CD4-positive, alpha-beta T cell treated with Interleukin-2 at 100 ng/mL for 4 hours (primary cell): Measurements from ENCODE around the gene OPRL1.
A peak's percentile ranks its signal among the peaks of the same experiment; 100 is the strongest.

Experiments
- DNase-seq: peaks from one replicate; pipeline ENCODE4 v3.0.0-alpha.2; 2020; ENCODE audit warnings: low spot score

OPRL1 gene

DNA sequence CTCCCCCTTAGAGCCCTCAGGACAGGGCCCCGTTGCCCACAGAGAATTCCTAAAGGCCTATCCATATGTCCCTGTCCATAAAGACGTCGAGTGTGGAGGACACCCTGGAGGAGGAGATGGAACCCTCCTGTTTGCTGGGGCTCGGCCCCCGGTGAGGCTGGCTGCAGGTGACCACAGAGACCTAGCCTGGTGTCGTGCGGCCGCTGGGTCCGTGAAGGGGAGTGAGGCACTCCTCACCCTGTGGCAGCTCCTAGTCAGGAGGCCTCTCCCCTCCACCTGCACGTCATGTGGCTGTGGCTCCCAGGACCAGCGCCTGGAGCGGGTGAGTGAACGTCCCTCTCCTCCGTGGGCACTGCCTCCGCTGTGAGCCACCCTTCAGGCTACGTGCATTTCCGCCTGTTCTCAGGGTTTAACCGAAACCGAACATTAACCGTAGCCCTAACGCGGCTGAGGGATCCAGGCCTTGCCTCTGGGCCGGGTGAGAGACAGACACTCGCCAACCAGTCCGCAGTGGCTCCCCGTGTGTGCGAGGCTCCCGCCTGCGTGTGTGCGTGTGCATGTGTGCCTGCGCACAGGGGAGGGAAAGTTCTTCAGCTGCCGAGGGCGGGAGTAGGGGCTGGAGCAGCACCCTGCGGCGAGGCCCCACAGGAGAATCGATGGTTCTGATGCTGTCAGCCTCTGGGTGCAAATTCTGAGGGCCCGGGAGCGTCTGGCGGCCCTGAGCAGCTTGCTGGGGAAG, 22.8 kb upstream of the OPRL1 start:
- DNase-seq = no peak

- peak; percentile 79 for DNase-seq
Measured at GRCh38 chr20:64057628-64058498, 22.0 kb upstream of the OPRL1 start.

GRCh38 chr20:64058536-64058935, 21.3 kb upstream of the OPRL1 start:
- DNase-seq = no peak

DNA sequence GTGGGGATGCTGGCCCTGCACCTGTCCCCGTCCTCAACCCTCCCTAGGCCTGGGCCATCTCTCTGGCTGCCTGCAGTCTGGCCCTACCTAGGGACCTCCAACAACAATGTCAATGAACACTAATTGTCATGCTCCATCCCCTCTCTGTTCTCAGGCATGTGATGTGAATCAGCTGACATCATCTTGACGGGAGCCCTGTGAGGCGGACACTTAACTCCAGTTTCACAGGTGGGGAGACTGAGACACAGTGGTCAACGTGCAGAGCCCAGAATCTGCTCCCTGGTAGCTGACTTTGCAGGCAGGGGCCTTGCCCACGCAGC, 17.6 kb upstream of the OPRL1 start:
- DNase-seq = no peak

DNA sequence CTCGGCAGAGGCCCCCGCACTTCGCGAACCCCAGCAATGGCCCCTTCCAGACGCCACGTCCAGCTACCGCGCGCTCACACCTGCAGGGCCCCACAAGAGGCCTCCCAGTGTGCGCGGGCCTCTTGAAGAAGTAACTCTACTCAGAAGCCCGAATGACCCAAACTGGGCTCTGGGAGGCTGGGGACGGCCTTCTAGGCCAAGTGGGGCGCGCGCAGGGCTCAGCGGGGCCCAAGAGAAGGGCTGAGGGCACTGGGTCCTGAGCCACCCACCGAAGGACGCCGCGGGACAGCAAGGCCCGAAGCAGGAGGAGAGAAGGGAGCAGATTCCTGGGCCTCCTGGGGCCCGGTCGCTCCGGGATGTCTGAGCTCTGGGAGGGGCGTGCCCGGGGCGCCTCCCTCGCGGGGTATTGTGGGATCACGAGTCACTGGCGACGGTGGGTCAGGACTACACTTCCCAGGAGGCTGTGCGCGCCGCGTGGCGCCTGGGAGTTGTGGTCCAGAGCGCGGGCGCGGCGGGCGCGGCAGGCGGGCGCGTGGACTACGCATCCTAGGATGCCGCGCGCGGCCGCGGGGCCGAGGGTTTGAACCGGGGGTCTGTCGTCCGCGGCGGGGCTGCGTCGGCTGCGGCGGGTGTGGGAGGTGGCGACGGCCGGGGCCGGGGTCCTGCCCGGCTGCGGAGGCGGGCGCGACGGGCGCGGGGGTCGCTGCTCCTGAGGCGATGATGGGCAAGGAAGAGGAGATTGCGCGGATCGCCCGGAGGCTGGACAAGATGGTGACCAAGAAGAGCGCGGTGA, 17.1 kb upstream of the OPRL1 start, which contains the start of gene TCEA2:
Gene TCEA2, plus strand, starts transcription at position 603 of the 793 bp plus-strand sequence. Its CDS starts 115 bp downstream, at position 718.
- peak; percentile 94 for DNase-seq

- no peak for DNase-seq
Measured at GRCh38 chr20:64063389-64064144, 16.3 kb upstream of the OPRL1 start.

DNA sequence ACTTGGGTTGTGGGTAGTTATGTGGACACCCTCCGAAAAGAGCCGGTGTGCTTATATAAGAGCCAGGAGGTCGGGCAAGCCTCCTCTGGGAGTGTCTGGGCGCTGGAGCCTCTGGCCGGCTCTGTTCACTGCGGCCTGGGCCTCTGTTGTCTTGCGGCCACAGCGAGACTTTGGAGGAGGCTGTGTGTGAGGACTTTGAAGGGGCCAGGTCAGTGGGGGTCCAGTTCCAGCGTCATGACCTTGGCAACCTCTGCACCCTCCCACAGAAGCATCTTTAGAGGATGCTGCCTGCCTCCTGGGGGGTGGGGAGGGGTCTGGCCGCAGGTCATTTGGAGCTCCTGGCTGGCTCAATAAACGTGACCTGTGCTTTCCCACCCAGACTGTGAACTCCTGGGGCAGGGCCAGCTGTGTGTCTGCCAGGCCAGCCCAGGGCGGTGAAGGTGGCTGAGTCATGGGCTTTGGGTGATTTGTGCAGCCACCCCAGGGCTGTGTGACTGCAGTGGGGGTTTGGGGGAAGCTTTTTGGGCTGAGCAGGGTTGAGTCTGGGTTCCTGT, 15.7 kb upstream of the OPRL1 start:
- DNase-seq = no peak

DNA sequence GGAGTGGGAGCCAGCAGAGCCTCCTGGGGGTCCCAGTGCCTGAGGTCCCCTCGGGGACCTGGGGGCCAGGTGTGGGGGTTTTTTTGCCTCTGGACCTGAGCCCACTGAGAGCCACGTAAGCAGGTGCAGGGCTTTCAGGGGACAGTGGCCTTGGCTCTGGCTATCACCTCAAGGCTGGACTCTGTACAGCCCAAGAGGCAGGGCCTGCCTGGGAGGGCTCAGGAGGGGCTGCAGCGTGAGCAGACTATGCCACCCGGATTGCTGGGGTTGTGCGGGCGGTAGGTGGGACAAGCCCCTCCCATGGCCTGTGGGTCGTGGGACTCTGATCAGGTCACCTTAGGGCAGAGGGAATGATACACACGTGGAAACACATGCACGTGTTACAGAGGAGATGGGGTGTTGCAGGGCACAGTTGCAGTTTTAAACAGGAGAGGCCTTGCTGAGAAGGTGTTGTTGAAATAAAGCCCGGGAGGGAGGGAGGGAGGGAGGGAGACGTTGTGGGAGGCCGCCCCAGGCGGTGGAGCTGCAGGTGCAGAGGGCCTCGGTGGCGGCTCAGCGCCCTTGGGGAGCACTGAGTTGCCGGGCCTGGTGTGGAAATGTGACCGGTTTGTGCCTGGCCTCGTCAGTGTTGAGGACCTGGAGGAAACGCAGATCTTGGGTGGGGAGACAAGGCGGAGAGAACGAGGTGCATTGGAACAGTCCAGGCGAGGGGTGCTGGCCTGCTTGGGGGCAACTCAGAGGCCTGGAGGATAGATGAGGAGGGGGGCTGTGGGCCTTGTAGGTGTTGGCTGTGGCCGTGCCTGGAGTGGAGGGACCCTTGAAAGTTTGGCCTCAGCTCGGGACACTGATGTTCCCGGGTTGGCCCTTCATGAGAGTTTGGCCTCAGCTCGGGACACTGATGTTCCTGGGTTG, 14.6 kb upstream of the OPRL1 start:
- no peak for DNase-seq

DNA sequence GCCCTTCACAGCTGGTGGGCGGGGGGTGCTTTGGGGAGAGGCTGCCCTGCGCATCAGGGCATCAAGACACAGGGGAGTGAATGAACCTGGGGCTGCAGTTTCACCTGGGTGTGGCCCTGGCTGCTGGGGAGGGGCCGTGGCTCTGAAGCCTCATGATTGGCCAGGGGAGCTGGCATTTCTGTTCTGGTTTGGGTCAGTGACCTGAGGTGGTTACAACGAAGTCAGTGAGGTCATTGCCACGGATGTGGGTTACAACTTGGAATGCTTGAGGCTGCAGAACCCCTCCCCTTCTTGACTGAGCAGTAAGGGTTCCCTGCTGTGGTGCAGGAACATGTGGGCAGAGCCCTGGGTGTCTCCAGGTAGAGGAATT, 13.9 kb upstream of the OPRL1 start:
- peak; percentile 61 for DNase-seq

GRCh38 chr20:64067005-64067632, 12.8 kb upstream of the OPRL1 start:
- no peak for DNase-seq

- DNase-seq = no peak
Measured at GRCh38 chr20:64067733-64068307, 12.1 kb upstream of the OPRL1 start.

GRCh38 chr20:64068386-64069208, 11.3 kb upstream of the OPRL1 start:
- no peak for DNase-seq

GRCh38 chr20:64069209-64069613, 10.7 kb upstream of the OPRL1 start:
- no peak for DNase-seq

DNA sequence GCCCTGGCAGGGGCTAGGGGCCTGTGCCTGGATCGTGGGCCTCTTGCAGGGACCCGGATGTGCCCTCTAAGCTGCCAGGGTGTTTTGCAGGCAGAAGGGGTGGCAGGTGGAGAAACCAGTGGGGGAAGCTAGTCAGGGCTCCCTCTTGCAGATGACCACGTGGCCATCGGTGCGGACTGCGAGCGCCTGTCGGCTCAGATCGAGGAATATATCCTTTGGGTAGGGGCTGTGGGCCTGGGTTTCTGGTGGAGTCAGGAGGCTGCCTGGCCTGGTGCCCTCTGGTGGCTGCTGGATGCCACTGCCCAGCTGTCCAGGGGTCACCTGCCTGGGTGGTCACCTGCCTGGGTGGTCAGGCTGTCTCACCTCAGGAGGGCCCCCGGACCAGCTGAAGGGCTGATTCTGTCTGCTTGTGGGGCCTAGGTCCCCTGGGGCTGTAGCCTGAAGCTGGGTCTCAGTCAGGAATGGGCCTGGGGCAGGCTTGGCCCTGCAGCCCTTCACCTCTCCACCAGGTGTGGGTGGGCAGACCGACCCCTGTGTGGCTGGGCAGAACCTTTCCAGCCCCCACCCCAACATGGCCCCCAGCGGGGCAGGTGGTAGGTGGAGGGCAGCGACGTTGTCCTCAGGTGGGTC, 10.2 kb upstream of the OPRL1 start:
- DNase-seq = peak; percentile 19

DNA sequence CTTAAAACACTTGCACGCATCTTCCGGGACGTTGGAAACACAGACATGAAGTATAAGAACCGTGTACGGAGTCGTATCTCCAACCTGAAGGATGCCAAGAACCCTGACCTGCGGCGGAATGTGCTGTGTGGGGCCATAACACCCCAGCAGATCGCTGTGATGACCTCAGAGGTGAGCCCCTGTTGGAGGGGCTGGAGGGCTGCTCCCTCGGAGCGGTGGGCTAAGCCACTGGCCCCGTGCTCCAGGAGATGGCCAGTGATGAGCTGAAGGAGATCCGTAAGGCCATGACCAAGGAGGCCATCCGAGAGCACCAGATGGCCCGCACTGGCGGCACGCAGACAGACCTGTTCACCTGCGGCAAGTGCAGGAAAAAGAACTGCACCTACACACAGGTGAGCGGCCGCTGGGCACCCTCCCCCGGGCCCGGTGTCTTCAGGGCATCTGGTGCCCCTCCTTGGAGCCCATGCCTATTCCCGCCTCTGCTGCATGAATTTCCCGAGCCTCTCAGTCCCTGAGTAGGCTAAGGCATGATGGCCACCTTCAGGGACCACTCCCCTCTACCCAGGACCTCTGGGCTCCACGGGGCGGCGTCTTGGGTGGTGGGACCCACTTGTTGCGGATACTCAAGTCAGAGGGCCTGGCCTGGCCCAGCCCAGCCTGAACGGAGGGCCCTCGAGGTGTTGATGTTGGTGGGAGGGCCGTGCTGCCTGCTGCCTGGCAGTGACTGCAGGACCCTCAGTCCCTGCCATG, 9.5 kb upstream of the OPRL1 start:
- no peak for DNase-seq

DNA sequence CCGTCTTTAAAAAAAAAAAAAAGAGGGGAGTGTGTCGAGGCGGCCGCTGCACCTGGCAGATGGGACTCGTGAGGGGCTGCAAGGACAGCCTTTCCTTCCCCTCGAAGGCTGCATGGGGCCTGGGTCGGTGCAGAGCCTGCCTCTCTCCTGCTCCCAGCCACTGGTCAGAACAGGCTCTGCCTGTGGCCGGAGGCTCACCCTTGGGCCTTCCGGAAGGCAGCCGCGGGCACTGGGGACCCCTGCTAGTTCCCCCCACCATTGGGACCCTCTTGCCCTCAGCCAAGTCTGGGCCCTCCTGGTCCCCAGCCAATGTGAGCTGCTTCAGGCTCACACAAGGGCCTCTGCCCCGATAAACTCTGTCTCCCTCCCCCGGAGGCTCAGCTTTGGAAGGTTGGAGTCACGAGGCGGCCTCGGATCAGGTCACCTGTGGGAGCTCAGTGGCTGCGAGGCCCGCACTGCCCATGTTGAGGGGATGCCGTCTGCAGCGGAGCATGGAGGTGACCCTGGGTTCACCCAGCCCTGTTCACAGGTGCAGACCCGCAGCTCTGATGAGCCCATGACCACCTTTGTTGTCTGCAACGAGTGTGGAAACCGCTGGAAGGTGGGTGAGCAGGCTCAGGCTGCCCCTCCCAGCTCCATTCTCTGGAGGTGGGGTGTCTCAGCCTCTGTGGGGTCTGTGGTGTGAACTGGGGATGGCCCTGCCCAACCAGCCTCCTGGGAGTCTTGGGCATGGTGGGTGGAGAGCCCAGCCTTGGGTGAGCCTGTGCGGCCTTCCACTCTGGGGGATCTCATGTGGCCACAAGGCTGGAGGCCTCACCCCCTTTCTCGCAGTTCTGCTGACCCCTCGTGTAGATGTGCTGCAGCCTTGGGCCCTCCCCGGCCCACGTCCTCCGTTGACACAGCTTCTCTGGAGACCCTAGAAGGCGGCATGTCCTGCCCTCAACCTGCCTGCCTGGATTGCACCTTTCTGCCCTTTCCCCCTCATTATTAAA, 8.2 kb upstream of the OPRL1 start:
- no peak for DNase-seq
